Loucy (cell line): ENCODE data around the gene RNF183.

Experiments used
- EZH2phosphoT487 ChIP-seq: fragments of 200-600 bp; IDR thresholded peaks from 2 replicates; pipeline ENCODE4 v1.6.1; 2018; ENCODE audit warnings: antibody characterized with exemption, mild to moderate bottlenecking, moderate library complexity, borderline replicate concordance
- TF ChIP-seq, protein P1 (sequence below): fragments of 200-600 bp; sonication (generic); conservative IDR thresholded peaks from 2 replicates; pipeline ENCODE4 v1.5.1; 2014; ENCODE audit warnings: mild to moderate bottlenecking, antibody characterized with exemption, low read length

DNA sequence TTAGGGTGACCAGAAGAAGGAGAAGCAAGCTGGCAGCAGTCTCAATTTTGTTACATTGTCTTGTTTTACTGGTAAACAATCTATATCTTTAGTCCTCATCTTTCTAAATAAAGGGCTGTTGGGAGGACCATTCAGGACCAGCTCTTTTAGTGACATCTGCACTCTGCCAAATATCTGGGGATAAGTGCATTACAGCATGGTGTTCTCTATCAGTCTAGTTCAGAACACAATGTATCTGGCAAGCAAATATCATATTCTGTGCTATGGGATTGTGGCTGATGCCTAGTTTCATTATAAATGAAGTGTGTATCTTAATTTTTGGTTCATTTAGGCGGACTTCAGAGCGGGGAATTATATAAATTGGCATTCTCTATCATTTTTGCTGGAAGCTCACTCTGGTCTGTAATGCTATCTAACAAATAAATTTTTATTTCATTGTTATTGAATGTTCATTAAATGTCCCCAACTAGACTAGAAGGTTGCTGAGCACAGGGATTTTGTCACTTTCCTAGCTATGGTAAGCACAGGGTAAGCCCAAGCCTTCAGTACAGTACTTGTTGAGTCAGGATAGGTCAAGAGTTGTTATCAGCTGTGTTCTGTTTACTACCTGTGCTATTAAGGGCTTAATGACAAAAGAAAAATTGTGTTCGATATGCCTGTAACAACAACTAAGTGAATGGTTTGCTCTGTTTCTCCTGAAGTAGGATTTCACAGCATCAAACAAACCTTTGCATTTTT is 25.0 kb upstream of the RNF183 start:
- TF ChIP-seq, protein P1, sequence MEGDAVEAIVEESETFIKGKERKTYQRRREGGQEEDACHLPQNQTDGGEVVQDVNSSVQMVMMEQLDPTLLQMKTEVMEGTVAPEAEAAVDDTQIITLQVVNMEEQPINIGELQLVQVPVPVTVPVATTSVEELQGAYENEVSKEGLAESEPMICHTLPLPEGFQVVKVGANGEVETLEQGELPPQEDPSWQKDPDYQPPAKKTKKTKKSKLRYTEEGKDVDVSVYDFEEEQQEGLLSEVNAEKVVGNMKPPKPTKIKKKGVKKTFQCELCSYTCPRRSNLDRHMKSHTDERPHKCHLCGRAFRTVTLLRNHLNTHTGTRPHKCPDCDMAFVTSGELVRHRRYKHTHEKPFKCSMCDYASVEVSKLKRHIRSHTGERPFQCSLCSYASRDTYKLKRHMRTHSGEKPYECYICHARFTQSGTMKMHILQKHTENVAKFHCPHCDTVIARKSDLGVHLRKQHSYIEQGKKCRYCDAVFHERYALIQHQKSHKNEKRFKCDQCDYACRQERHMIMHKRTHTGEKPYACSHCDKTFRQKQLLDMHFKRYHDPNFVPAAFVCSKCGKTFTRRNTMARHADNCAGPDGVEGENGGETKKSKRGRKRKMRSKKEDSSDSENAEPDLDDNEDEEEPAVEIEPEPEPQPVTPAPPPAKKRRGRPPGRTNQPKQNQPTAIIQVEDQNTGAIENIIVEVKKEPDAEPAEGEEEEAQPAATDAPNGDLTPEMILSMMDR = no peak
- TF ChIP-seq EZH2phosphoT487 = no peak
